Activated T-cell treated with anti-CD3 and anti-CD28 coated beads, Interleukin-2, amount 50 U/mL, for 48 hours (primary cell): ENCODE results near the gene STAMBP.
"Not testable (repeated sequence)": the region's sequence is repeated elsewhere in the genome, so short reads cannot be mapped to it uniquely, and the experiment has no call there.

Source experiments
- DNase-seq, 2 experiments: peaks; one replicate each; pipeline ENCODE4 v3.0.0-alpha.2; 2020

STAMBP gene

GRCh38 chr2:73828818-73829570 is at the start of gene STAMBP:
TSS of gene STAMBP (plus strand) at chr2:73828961. CDS start at chr2:73830857, 1,896 bp downstream.
- peak; percentile 92 for DNase-seq

- DNase-seq = peak; percentile 99
These were observed 49.1 kb upstream of the STAMBP start, which contains the start of gene DUSP11 for GRCh38 chr2:73779467-73780236. TSS of gene DUSP11 (minus strand) at chr2:73780103. CDS start at chr2:73779974, 129 bp downstream.

GRCh38 chr2:73780237-73780582 is 48.6 kb upstream of the STAMBP start:
- no peak for DNase-seq

GRCh38 chr2:73783402-73783801 is 45.4 kb upstream of the STAMBP start:
- not testable (repeated sequence) for DNase-seq

GRCh38 chr2:73783883-73784282 is 44.9 kb upstream of the STAMBP start, which contains the start of gene C2orf78:
TSS of gene C2orf78 (plus strand) at chr2:73784183. CDS start at chr2:73784310, 127 bp downstream.
- not testable (repeated sequence) for DNase-seq

GRCh38 chr2:73811878-73812277 is 16.9 kb upstream of the STAMBP start:
- no peak for DNase-seq

- no peak for DNase-seq
These were observed 16.1 kb upstream of the STAMBP start for GRCh38 chr2:73812635-73813034.

- no peak for DNase-seq
These were observed 10.5 kb upstream of the STAMBP start for GRCh38 chr2:73818296-73818695.

GRCh38 chr2:73821227-73821626 is 7.5 kb upstream of the STAMBP start:
- peak; percentile 46 to 51 for DNase-seq

- DNase-seq = no peak
These were observed 7.1 kb upstream of the STAMBP start for GRCh38 chr2:73821669-73822068.

- no peak for DNase-seq
These were observed 6.5 kb upstream of the STAMBP start for GRCh38 chr2:73822276-73822675.

- no peak for DNase-seq
These were observed 5.8 kb upstream of the STAMBP start for GRCh38 chr2:73822991-73823390.

GRCh38 chr2:73823416-73823815 is 5.3 kb upstream of the STAMBP start:
- no peak for DNase-seq

- no peak for DNase-seq
These were observed 4.7 kb upstream of the STAMBP start for GRCh38 chr2:73823916-73824523.

GRCh38 chr2:73825408-73825807 is 3.4 kb upstream of the STAMBP start:
- DNase-seq = no peak

GRCh38 chr2:73827018-73827417 is 1.7 kb upstream of the STAMBP start:
- no peak for DNase-seq

- DNase-seq = no peak
These were observed 937 bp upstream of the STAMBP start for GRCh38 chr2:73827660-73828388.

GRCh38 chr2:73828389-73828817 is 358 bp upstream of the STAMBP start:
- DNase-seq = no peak

GRCh38 chr2:73830871-73831401 is 2.2 kb downstream of the STAMBP start:
- DNase-seq = peak; percentile 54 to 60

- no peak for DNase-seq
These were observed 4.2 kb downstream of the STAMBP start for GRCh38 chr2:73832930-73833329.

- DNase-seq = no peak
These were observed 7.6 kb downstream of the STAMBP start for GRCh38 chr2:73836141-73836943.
